HEK293 (cell line): Measurements from ENCODE around the gene BCAR1.

Experiments used
- CTCF ChIA-PET: fragments of 350-600 bp; formaldehyde crosslinking; extraction: SDS; loops from one replicate; lab custom pipeline; 2021; ENCODE audit warnings: antibody characterized with exemption; lab: Yijun Ruan, JAX
- POLR2A ChIA-PET: fragments of 300-600 bp; formaldehyde crosslinking; extraction: SDS; loops from one replicate; lab custom pipeline; 2020; ENCODE audit warnings: antibody characterized with exemption, inconsistent platforms; lab: Yijun Ruan, JAX
- H3K27ac ChIP-seq: fragments of 200-500 bp; sonication (Bioruptor generic); 2 replicates; pipeline ENCODE4 v1.5.1; 2014; ENCODE audit warnings: low read depth, low read length, control low read depth, inconsistent platforms; ENCODE audit errors: extremely low read depth
- H3K36me3 ChIP-seq, 2 experiments: fragments of 200-500 bp in 1 of 2; sonication (Bioruptor generic) in 1 of 2; 1 replicate in 1 of 2; 2 replicates in 1 of 2; pipeline ENCODE4 v1.5.1; 2014 to 2017; ENCODE audit warnings: inconsistent platforms in 2 of 2, low read length in 2 of 2; ENCODE audit not compliant: control insufficient read depth in 2 of 2, insufficient read depth in 1 of 2
- H3K4me1 ChIP-seq: fragments of 200-500 bp; sonication (Bioruptor generic); 2 replicates; pipeline ENCODE4 v1.5.1; 2014; ENCODE audit warnings: mild to moderate bottlenecking, low read length, inconsistent platforms; ENCODE audit not compliant: control insufficient read depth, insufficient read depth
- H3K4me3 ChIP-seq: 2 replicates; pipeline ENCODE4 v1.5.1; 2011; ENCODE audit warnings: low read depth, mild to moderate bottlenecking, control low read depth, low read length, moderate library complexity
- H3K9me3 ChIP-seq: fragments of 200-500 bp; sonication (Bioruptor generic); 2 replicates; pipeline ENCODE4 v1.5.1; 2014; ENCODE audit warnings: low read depth, low read length, inconsistent platforms; ENCODE audit not compliant: control insufficient read depth, insufficient read depth
- AEBP2 ChIP-seq: fragments of 450-650 bp; formaldehyde crosslinking; IDR thresholded peaks from 2 replicates; pipeline ENCODE4 v1.5.1; 2016; ENCODE audit warnings: missing biosample characterization, missing genetic modification characterization, borderline replicate concordance
- EGR2 ChIP-seq: fragments of 450-650 bp; formaldehyde crosslinking; IDR thresholded peaks from 2 replicates; pipeline ENCODE4 v1.5.1; 2016; ENCODE audit warnings: low read depth, missing biosample characterization, missing genetic modification characterization
- GFI1B ChIP-seq: fragments of 450-650 bp; formaldehyde crosslinking; IDR thresholded peaks from 2 replicates; pipeline ENCODE4 v1.5.1; 2016; ENCODE audit warnings: missing biosample characterization, missing genetic modification characterization
- HIC1 ChIP-seq: fragments of 450-650 bp; formaldehyde crosslinking; IDR thresholded peaks from 2 replicates; pipeline ENCODE4 v1.5.1; 2016; ENCODE audit warnings: missing biosample characterization, missing genetic modification characterization
- SP2 ChIP-seq: fragments of 450-650 bp; formaldehyde crosslinking; IDR thresholded peaks from 2 replicates; pipeline ENCODE4 v1.5.1; 2016; ENCODE audit warnings: missing biosample characterization, missing genetic modification characterization
- YY1 ChIP-seq: fragments of 450-650 bp; formaldehyde crosslinking; IDR thresholded peaks from 2 replicates; pipeline ENCODE4 v1.5.1; 2018; ENCODE audit warnings: missing biosample characterization, missing genetic modification characterization
- ZBTB1 ChIP-seq: fragments of 450-650 bp; formaldehyde crosslinking; IDR thresholded peaks from 2 replicates; pipeline ENCODE4 v1.5.1; 2016; ENCODE audit warnings: missing biosample characterization, missing genetic modification characterization
- ZBTB17 ChIP-seq: fragments of 450-650 bp; formaldehyde crosslinking; IDR thresholded peaks from 2 replicates; pipeline ENCODE4 v1.5.1; 2016; ENCODE audit warnings: missing biosample characterization, missing genetic modification characterization
- ZBTB7A ChIP-seq: fragments of 450-650 bp; formaldehyde crosslinking; IDR thresholded peaks from 2 replicates; pipeline ENCODE4 v1.5.1; 2016; ENCODE audit warnings: low read depth, missing biosample characterization, missing genetic modification characterization
- ZBTB8A ChIP-seq: fragments of 450-650 bp; formaldehyde crosslinking; IDR thresholded peaks from 2 replicates; pipeline ENCODE4 v1.5.1; 2016; ENCODE audit warnings: missing biosample characterization, missing genetic modification characterization
- ZIC2 ChIP-seq: fragments of 450-650 bp; formaldehyde crosslinking; IDR thresholded peaks from 2 replicates; pipeline ENCODE4 v1.5.1; 2016; ENCODE audit warnings: missing biosample characterization, missing genetic modification characterization
- ZNF114 ChIP-seq: fragments of 450-650 bp; formaldehyde crosslinking; IDR thresholded peaks from 2 replicates; pipeline ENCODE4 v1.5.0; 2017; ENCODE audit warnings: missing biosample characterization, missing genetic modification characterization
- ZNF146 ChIP-seq: fragments of 450-650 bp; formaldehyde crosslinking; IDR thresholded peaks from 2 replicates; pipeline ENCODE4 v1.5.1; 2016; ENCODE audit warnings: missing biosample characterization, missing genetic modification characterization
- ZNF211 ChIP-seq: fragments of 450-650 bp; formaldehyde crosslinking; IDR thresholded peaks from 2 replicates; pipeline ENCODE4 v1.5.1; 2016; ENCODE audit warnings: low read depth, missing biosample characterization, missing genetic modification characterization
- ZNF214 ChIP-seq: fragments of 450-650 bp; formaldehyde crosslinking; IDR thresholded peaks from 2 replicates; pipeline ENCODE4 v1.5.1; 2017; ENCODE audit warnings: missing biosample characterization, mild to moderate bottlenecking, missing genetic modification characterization, borderline replicate concordance
- ZNF23 ChIP-seq: fragments of 450-650 bp; formaldehyde crosslinking; IDR thresholded peaks from 2 replicates; pipeline ENCODE4 v1.5.1; 2016; ENCODE audit warnings: missing biosample characterization, missing genetic modification characterization, borderline replicate concordance
- ZNF292 ChIP-seq: fragments of 450-650 bp; formaldehyde crosslinking; IDR thresholded peaks from 2 replicates; pipeline ENCODE4 v1.5.1; 2016; ENCODE audit warnings: low read depth, missing biosample characterization, missing genetic modification characterization, borderline replicate concordance
- ZNF341 ChIP-seq: fragments of 450-650 bp; formaldehyde crosslinking; IDR thresholded peaks from 2 replicates; pipeline ENCODE4; 2016; ENCODE audit warnings: low read depth, missing biosample characterization, missing genetic modification characterization
- ZNF433 ChIP-seq: fragments of 450-650 bp; formaldehyde crosslinking; IDR thresholded peaks from 2 replicates; pipeline ENCODE4 v1.5.1; 2016; ENCODE audit warnings: missing biosample characterization, missing genetic modification characterization, low read depth
- ZNF48 ChIP-seq: fragments of 450-650 bp; formaldehyde crosslinking; IDR thresholded peaks from 2 replicates; pipeline ENCODE4 v1.5.1; 2016; ENCODE audit warnings: missing biosample characterization, missing genetic modification characterization
- ZNF501 ChIP-seq: fragments of 450-650 bp; formaldehyde crosslinking; IDR thresholded peaks from 2 replicates; pipeline ENCODE4 v1.5.1; 2016; ENCODE audit warnings: missing biosample characterization, missing genetic modification characterization
- ZNF510 ChIP-seq: fragments of 450-650 bp; formaldehyde crosslinking; IDR thresholded peaks from 2 replicates; pipeline ENCODE4 v1.5.1; 2018; ENCODE audit warnings: mild to moderate bottlenecking, missing genetic modification characterization, missing biosample characterization; ENCODE audit not compliant: insufficient replicate concordance
- ZNF580 ChIP-seq: fragments of 450-650 bp; formaldehyde crosslinking; IDR thresholded peaks from 2 replicates; pipeline ENCODE4 v1.5.1; 2016; ENCODE audit warnings: missing biosample characterization, missing genetic modification characterization
- ZNF600 ChIP-seq: fragments of 450-650 bp; formaldehyde crosslinking; IDR thresholded peaks from 2 replicates; pipeline ENCODE4 v1.5.1; 2016; ENCODE audit warnings: missing biosample characterization, missing genetic modification characterization
- ZNF610 ChIP-seq: fragments of 450-650 bp; formaldehyde crosslinking; IDR thresholded peaks from 2 replicates; pipeline ENCODE4 v1.5.1; 2016; ENCODE audit warnings: missing biosample characterization, missing genetic modification characterization, borderline replicate concordance
- ZNF629 ChIP-seq: fragments of 450-650 bp; formaldehyde crosslinking; IDR thresholded peaks from 2 replicates; pipeline ENCODE4 v1.5.1; 2017; ENCODE audit warnings: missing biosample characterization, missing genetic modification characterization
- ZNF639 ChIP-seq: fragments of 450-650 bp; formaldehyde crosslinking; IDR thresholded peaks from 2 replicates; pipeline ENCODE4 v1.5.1; 2016; ENCODE audit warnings: missing biosample characterization, missing genetic modification characterization
- ZNF776 ChIP-seq: fragments of 450-650 bp; formaldehyde crosslinking; IDR thresholded peaks from 2 replicates; pipeline ENCODE4 v1.5.0; 2017; ENCODE audit warnings: missing biosample characterization, missing genetic modification characterization, borderline replicate concordance
- ZNF777 ChIP-seq: fragments of 450-650 bp; formaldehyde crosslinking; IDR thresholded peaks from 2 replicates; pipeline ENCODE4 v1.5.1; 2017; ENCODE audit warnings: missing biosample characterization, missing genetic modification characterization, borderline replicate concordance
- ZNF785 ChIP-seq: fragments of 450-650 bp; formaldehyde crosslinking; IDR thresholded peaks from 2 replicates; pipeline ENCODE4 v1.5.1; 2016; ENCODE audit warnings: missing biosample characterization, missing genetic modification characterization
- ZNF791 ChIP-seq: fragments of 450-650 bp; formaldehyde crosslinking; IDR thresholded peaks from 2 replicates; pipeline ENCODE4 v1.5.1; 2016; ENCODE audit warnings: missing biosample characterization, missing genetic modification characterization

The BCAR1 gene

DNA sequence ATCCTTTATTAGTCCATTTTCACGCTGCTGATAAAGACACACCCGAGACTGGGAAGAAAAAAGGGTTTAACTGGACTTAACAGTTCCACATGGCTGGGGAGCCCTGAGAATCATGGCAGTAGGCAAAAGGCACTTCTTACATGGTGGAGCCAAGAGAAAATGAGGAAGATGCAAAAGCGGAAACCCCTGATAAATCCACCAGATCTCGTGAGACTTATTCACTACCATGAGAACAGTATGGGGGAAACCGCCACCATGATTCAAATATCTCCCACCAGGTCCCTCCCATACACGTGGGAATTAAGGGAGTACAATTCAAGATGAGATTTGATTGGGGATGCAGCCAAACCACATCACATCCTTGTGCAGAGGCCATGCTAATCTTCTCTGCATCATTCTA is 35.0 kb upstream of the BCAR1 start (continued):
- no peak for TF ChIP-seq ZNF639 (tag by site-specific recombination)

GRCh38 chr16:75282466-75283281 is 31.2 kb upstream of the BCAR1 start:
- ChIA-PET CTCF (interaction anchor here (1.0 to 1.6 kb wide), 2 partner anchors 38 to 96 kb away, joined by 3 to 5 read pairs; no protein-coding TSS in a partner anchor), POLR2A (no interaction called here)
- H3K9me3 ChIP-seq = no peaks in the 10 kb centered on the region
- TF ChIP-seq EGR2 = no peak
- TF ChIP-seq ZNF777 (tag by site-specific recombination) = no peak
- no peak for TF ChIP-seq HIC1
- no peak for TF ChIP-seq ZNF341
- TF ChIP-seq ZNF292 (tag by site-specific recombination) = no peak
- no peak for TF ChIP-seq ZNF146 (tag by site-specific recombination)
- no peak for TF ChIP-seq ZNF776
- TF ChIP-seq ZBTB17 (tag by site-specific recombination) = no peak
- TF ChIP-seq ZNF501 (tag by site-specific recombination) = no peak
- TF ChIP-seq ZNF214 (tag by site-specific recombination) = no peak
- no peak for TF ChIP-seq ZBTB1
- no peak for TF ChIP-seq YY1 (tag by site-specific recombination)
- TF ChIP-seq GFI1B = no peak
- no peak for TF ChIP-seq ZNF510 (tag by site-specific recombination)
- TF ChIP-seq ZNF23 (tag by site-specific recombination) = no peak
- H3K36me3 ChIP-seq = no peaks in the 10 kb centered on the region
- H3K27ac ChIP-seq = no peak overlapping the region
- no peaks in the 10 kb centered on the region for H3K4me1 ChIP-seq
- H3K4me3 ChIP-seq = no peak overlapping the region

GRCh38 chr16:75281826-75282225 is 30.4 kb upstream of the BCAR1 start:
- H3K9me3 ChIP-seq = no peaks in the 10 kb centered on the region
- TF ChIP-seq ZBTB7A (tag by site-specific recombination) (no peak), AEBP2 (tag by site-specific recombination) (no peak), ZNF211 (tag by site-specific recombination) (no peak), ZNF114 (no peak), ZNF629 (no peak), ZBTB8A (tag by site-specific recombination) (no peak), SP2 (tag by site-specific recombination) (no peak), ZNF600 (tag by site-specific recombination) (no peak), ZNF146 (tag by site-specific recombination) (no peak), ZNF501 (tag by site-specific recombination) (no peak), ZIC2 (tag by site-specific recombination) (no peak), ZNF580 (tag by site-specific recombination) (no peak), ZNF785 (tag by site-specific recombination) (no peak), ZNF791 (tag by site-specific recombination) (no peak), ZNF610 (tag by site-specific recombination) (no peak), ZNF48 (tag by site-specific recombination) (no peak), ZNF433 (no peak)

More at GRCh38 chr16:75281826-75282225, 30.4 kb upstream of the BCAR1 start:
- ChIA-PET CTCF (interaction anchor here (1.6 kb wide), 1 partner anchor 97 kb away, joined by 3 read pairs; no protein-coding TSS in a partner anchor), POLR2A (no interaction called here)
- Histone ChIP-seq H3K4me1 (no peaks in the 10 kb centered on the region), H3K27ac (no peak overlapping the region), H3K36me3 (no peaks in the 10 kb centered on the region), H3K4me3 (no peak overlapping the region)
